SHP77 (cell line): Measurements from ENCODE around the gene MRPL16.
"Not testable (repeated sequence)": the region's sequence is repeated elsewhere in the genome, so short reads cannot be mapped to it uniquely, and the experiment has no call there.

Experiments used
- DNase-seq, 2 experiments: peaks; one replicate each; lab custom pipeline; 2025; lab: John Stamatoyannopoulos, UW

Gene MRPL16

DNA sequence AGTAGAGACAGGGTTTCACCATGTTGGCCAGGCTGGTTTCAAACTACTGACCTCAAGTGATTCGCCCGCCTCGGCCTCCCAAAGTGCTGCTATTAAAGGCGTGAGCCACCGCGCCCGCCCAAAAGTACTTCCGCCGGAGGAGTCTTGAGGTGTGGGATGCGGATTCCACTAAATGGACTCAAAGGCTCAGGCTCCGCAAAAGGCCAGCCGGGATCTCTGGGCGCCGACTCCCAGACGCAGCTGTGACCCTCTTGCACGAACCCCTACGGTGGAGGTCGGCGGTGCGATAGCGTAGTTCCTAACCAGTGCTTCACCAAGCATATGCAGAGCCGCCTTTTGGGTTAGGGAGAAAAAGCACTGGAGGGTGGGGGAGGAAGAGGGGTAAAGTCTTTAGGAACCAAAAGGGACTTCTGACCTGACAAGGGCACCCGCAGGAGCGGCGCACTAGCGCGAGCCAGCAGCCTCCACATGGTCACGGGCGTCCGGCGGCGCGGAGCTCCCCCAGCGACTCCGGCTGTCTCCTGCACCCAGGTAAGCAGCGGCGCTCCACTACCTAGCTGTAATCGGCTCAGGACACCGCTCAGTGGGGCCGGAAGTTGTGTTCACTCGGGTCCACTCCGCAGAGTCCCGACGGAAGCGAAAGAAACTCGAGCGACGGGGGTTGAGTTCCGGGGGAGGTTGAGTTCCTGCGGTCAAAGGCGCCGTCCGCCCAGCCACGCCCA is at the start of gene MRPL16:
MRPL16 (minus strand) TSS at position 590 of the 722 bp plus-strand sequence; CDS start at position 470, 120 bp downstream.
- DNase-seq, result peak; percentile 59 to 60

DNA sequence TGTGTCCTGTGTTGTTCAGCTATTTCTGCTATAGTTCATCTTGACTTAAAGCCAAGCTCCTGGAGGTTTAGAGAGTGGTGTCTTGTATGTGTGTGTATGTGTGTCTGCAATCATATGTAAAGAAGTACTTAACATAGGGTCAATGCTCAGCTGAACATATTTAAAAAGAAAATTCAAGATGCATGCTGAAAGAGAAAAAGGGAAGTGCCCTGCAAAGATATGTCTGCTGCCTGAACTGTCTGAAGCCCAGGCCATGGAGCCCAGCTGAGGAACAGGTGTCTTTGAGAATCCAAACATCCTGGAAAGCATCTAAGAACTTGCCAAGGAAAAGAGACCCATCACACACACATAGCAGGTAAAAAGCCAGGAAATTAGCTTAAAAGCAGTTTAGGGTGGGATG is 49.1 kb upstream of the MRPL16 start:
- no peak for DNase-seq

DNA sequence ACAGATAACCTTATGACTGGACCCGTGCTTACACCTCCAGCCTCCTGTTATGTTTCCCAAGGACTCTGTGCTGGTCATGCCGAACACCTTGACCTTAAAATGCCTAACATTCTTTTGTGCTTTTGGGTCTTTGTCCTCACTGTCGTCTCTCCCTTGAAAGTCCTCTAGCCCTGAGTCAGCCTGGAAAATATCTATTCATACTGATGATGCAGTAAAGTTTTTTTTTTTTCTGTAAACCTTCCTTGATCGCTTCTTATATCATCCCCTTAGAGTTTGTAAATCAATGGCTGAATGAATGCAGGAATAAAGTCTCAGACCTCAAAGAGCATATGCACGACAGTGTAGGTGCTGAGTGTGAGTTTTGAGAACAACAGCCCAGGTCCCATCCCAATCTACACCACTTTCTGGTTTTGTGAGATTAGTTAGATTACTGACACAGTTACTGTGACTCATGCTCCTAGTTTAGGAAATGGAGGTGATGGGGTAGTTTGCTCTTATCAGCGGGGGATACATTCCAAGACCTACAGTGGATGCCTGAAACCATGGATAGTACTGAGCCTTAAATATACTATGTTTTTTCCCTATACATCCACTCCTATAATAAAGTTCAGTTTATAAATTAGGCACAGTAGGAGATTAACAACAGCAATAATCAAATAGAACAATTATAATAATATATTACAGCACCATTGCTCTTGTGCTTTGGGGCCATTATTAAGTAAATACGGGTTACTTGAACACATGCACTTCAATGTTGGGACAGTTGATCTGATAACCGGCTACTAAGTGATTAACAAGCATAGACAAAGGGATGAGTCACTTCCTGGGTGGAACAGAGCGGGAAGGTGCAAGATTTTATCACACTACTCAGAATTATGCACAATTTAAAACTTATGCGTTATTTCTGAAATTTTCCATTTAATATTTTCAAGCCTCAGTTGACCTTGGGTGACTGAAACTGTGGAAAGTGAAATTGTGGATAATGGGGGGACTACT is 47.2 kb upstream of the MRPL16 start:
- no peak for DNase-seq

DNA sequence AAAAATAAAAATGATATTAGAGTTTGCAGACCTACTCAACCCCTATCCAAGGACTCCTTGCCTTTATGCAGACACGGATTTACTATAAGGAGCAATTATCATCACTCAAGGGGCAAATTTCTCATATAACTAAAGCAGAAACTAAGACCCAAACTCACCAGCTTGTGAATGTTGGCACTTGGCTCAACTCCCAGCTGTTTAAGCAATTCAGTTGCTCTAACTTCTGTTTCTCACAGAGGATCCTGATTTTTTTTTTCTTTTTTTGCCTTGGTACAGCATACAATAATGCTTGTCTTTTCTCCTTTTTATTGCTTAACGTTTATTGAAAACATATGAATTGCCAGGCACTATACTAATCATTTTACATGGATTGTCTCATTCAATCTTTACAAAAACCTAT is 44.3 kb upstream of the MRPL16 start:
- DNase-seq, result no peak

DNA sequence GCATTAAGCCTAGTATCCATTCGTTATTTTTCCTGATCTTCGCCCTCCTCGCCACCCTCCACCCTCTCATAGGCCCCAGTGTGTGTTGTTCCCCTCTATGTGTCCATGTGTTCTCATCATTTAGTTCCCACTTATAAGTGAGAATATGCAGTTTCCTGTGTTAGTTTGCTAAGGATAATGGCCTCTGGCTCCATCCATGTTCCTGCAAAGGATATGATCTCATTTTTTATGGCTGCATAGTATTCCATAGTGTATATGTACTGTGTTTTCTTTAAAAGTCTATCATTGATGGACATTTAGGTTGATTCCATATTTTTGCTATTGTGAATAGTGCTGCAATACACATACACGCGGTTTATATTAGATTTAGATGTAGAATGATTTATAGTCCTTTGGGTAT is 40.8 kb upstream of the MRPL16 start:
- DNase-seq, result not testable (repeated sequence)

DNA sequence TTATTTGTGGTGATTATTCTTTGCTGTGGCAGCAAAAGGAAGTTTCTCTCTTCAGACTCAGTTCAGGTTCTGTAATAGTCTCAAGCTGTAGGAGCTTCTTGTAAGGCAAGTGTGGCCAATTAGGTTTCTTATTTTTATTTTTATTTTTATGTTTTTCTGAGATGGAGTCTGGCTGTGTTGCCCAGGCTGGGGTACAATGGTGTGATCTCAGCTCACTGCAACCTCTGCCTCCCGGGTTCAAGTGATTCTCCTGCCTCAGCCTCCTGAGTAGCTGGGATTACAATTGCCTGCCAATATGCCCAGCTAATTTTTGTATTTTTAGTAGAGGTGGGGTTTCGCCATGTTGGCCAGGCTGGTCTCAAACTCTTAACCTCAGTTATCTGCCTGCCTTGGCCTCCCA is 39.0 kb upstream of the MRPL16 start:
- not testable (repeated sequence) for DNase-seq

DNA sequence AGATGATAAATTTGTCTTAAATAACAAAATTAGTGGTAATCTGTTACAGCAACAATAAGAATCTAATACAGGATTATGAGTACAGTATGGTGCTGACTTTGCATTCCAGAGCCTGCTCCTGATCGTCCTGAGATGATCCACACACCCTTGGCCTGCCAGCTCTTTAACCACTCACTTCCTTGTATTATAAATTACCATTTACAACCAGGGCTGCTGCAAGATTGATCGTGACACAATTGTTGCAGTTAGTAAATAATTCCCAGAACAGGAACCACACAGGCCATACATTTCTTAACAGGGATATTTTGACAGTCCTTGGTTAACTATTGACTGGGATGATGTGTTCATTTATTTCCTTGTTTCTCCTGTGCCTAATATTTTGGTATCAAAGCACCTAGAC is 38.6 kb upstream of the MRPL16 start:
- DNase-seq, result no peak

DNA sequence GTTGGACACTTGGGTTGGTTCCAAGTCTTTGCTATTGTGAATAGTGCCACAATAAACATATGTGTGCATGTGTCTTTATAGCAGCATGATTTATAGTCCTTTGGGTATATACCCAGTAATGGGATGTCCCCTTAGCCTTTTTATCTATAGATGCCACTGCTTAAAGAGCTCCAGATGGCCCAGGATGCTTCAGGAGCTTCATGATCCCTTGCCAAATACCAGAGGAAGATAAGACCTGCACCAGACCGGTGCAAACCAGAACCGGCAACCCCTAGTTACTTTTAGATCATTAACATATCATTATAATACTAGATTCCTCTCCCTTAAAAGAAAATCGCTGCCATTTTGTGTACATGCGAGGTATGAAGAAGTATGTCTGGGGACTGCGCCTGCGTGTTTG is 37.9 kb upstream of the MRPL16 start:
- not testable (repeated sequence) for DNase-seq

DNA sequence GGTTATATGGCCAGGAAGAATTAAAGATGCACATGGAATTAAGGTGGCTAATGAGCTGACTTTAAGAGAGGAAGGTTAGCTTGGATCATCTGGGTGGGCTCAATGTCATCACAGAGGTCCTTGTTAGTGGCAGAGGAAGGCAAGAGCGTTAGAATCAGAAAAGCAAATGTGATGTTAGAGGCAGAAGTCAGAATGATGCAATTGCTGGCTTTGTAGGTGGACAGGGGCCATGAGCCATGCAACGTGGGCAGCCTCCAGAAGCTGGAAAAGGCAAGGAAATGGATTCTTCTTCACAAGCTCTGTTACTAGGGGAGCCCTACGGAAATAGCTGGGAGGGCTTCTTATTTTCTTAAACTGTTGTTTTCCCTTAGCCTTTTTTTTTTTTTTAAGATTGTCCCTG is 37.0 kb upstream of the MRPL16 start:
- no peak for DNase-seq

DNA sequence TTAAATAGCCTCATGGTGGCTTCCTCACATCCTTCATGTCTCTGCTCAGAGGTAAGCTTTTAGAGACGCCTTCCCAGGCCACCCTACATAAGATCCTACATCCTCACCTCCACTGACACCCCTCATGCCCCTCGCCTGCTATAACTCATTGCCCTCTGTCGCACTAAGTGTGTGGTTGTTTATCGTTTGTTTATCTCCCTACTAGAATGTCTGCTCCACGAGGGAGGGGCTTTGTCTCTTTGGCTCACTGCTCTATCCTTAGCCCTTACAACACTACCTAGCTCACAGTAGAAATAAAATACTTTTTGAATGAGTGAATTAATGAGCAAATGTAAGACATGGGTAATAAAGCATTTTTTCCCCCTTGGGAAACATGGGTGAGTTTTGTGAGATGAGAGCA is 36.0 kb upstream of the MRPL16 start:
- DNase-seq, result no peak

DNA sequence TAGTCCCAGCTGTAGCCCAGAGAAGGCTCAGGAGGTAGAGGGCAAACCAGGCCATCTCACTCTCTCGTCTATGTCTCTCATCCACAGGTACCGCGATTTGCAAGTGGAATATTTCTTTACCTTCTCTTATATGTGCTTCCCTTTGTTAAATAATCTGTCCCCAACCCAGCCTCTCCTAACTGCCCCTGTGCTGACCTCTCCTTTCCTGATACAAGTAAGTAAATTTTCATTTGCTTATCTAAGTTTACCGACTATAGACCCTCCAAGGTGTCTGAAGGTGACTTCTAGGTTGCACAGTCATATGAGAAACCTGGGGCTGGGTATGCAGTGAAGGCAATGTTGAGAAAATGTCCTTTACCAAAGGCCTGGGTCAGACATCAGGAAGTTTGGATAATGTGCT is 34.8 kb upstream of the MRPL16 start, which contains the start of gene CBLIF:
CBLIF (minus strand) TSS at position 101 of the 400 bp plus-strand sequence; CDS start at position 55, 46 bp downstream.
- no peak for DNase-seq

DNA sequence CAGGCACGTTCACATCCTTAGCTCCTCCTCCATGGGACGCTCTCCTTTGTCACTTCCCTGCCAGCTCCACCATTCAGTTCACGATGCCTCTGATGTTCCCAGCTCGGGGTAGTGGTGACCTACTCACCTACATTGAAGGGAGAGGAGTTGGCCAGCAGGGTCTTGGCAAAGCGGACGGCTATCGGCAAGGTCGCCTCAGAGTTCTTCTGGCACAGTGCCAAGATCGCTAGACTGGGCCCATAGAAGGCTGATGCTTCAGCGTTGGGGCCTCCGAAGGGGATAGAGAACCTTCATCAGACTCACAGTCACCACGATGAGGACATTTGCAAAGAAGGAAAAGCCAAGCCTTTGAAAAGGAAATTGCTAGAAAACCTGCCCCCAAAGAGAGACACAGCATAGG is 31.7 kb upstream of the MRPL16 start:
- no peak for DNase-seq

DNA sequence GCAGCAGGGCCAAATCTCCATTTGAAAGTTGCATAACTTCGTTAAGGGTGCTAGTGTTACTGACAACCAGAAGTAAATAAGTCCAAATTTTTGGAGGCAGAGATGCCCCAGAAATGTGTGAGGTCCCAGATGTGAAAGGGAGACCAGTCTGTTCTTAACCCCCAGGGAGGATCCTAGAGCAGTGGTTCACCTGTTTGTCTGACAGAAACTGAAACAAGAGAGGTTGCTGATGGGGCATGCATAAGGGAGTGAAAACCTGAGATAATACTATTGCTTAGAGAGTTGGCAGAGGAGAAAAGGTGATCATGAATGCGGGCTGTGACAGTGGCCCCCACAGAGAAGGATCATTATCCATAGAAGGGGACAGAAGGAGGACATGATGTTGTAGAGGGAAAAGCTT is 30.9 kb upstream of the MRPL16 start:
- DNase-seq, result no peak

DNA sequence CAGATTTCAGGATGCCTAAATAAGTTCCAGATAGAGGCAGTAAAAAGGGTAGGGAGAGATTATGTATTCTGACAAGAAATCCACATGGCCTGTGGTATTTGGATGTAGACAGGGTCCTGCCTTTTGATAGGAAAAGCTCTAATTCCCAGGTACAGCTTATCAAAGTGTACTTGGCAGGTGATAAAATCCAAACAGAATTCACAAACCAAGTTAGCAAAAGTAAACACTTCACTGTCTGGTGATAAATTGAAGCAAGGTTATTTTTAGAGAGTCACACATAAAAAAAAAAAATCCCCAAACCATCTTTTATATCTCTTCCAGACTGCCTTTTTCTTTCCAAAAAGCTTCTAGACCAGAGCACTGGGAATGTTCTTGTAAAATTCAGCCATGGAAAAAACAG is 29.0 kb upstream of the MRPL16 start:
- DNase-seq, result no peak

DNA sequence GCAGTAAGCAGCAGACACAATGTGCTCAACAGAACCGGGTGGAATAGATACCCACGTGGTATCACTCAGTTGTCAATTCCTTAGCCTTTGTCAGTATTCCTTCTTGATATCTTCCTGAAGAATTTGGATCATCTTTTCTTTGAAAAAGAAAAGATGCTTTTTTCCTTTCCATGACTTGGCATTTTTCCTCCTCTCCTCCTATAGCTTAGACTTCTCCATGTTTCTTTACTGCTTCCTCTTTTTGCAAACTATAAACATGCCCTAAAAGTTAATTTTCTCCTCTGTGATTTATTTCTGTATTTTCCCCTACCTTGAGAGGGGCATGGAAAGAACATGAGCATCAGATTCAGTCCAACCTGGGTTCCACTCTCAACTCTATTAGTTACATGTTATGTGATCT is 23.0 kb upstream of the MRPL16 start:
- no peak for DNase-seq

DNA sequence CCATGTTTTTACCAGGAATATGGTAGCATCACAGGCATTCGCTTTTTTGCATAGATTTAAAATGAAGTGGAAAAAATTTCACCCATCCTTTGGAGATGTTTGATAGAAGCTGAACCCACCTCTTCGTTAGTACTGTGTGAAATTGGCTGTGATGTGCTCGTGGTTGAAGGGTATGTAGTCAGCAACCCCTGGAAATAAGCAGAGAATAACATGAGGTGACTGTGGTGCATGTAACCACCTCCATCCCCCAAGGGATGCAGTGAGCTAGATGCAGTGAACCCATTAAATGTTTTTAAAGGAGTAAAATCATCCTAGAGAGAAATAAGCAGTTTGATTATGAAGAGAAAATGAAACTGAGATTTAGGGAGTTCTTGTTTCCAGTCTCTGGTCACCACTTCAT is 18.8 kb upstream of the MRPL16 start:
- no peak for DNase-seq

DNA sequence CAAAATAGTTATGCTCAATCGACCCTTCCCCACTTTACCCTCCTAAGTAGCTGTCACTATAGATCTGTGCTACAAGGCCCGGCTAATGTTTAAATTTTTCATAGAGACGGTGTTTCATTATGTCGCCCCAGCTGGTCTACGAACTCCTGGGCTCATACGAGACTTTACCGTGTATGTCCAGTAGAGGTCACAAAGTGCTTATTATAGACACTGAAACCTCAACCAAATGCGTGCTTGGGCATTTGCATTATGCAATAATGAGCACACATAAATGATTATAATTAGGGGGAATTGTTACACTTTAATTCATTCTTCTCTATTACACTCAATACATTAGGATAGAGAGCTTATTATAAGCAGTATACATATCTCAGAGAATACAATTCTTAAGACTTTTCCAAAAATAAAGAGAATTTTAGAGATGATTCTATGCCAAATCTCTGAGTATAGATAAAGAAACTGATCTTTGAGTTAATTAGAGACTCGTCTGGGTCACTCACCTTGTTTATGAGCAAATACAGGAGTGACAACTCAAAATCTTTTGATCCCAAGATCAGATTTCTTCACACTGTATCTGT is 12.5 kb upstream of the MRPL16 start:
- peak; percentile 12 to 18 for DNase-seq

DNA sequence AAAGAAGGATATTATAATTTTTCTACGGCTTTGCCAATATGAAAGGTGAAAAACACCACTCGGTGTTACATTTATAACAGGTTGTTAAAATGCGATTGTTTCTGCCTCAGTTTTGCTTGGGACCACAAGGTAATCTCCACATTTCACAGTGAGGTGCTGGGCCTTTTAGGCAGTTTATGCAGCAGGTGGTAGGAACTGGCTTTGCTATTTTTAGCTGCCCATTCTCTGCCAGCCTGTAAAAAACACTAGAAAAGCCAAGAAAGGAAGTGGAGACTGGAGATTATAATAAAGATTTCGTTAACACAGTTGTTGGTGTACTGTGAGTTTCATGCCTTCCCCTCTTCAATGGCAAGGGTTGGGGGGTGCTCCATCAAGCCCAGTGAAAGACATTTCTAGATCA is 8.0 kb upstream of the MRPL16 start:
- no peak for DNase-seq

DNA sequence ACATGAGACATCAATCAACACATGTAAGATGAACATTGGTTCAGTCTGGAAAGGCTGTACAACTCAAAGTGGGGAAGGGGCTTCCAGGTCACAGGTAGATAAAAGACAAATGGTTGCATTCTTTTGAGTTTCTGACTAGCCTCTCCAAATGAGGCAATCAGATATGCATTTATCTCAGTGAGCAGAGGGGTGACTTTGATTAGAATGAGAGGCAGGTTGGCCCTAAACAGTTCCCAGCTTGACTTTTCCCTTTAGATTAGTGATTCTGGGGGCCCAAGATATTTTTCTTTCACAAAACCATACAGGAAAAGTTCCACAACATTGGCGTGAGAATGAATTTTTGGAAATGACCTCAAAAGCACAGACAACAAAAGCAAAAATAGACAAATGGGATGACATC is 5.9 kb upstream of the MRPL16 start:
- DNase-seq, result not testable (repeated sequence)

DNA sequence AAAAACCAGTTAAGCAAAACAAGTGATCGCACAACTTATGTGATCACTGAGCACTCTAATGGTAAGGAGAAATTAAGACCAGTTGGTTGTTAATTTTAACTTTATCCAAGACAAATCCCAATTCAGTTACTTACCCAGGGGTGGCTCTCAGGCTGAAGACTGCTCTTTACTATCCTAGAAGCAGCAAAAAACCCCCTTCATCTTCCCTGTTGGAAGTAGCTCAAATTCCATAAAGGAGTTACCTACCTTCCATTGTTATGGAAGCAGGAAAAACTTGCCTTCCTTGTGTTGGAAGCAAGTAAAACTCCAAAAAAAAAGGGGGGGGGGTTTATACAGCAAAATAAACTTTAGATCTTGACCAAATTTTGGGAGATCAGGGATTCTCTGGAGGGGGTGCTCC is 5.2 kb upstream of the MRPL16 start:
- no peak for DNase-seq

DNA sequence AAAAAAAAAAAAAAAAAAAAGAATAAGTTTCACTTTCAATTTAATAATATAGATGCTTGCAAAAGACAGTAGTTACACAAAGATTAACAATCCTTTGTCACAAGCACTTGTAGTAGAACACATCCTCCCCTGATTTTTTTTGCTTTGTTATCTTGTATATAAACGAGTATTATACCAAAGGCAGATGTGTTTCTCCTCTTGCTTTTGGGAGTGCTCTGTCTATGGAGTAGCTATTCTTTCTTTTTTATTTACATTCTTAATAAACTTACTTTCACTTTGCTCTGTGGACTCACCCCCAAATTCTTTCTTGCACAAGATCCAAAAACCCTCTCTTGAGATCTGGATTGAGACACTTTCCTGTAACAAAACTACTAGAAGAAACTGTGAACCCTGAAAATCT is 3.4 kb upstream of the MRPL16 start:
- no peak for DNase-seq

DNA sequence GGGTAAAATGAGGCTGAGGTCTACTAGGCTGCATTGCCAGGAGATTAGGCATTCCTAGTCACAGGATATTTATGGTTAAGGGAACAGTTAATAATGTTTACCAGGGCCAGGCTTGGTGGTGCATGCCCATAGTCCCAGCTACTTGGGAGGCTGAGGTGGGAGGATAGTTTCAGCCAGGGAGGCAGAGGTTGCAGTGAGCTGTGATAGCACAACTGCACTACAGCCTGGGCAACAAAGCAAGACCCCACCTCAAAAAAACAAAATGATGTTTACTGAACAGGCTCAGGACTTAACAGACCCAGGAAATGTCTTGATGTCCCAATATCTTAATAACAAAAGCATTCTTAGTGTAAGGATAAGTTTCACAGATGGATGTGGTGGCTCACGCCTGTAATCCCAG is 2.8 kb upstream of the MRPL16 start:
- DNase-seq, result no peak

DNA sequence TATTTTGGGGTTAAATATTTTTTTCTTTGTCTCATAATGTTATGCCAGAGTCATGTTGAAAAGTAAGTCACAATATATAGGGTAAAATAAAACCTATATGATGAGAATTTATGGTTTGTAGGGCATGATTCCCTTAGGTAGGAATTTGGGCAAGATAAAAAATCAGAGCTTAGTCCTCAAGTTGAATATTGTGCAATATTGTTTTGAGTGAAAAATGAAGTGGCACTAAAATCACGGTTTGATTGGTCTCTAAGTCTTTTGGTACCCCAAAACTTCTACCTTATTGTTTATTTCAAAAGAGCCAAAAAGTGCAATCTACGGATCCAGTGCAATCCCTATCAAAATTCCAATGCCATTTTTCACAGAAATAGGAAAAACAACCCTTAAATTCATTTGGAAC is 1.6 kb upstream of the MRPL16 start:
- DNase-seq, result no peak
